OCI-LY3 (cell line): ENCODE measurements around the gene MAP1B.
A peak's percentile ranks its signal among the peaks of the same experiment; 100 is the strongest.

Source experiments
- H2AFZ ChIP-seq: fragments of 200-600, 300-600 bp; shearing (Covaris generic); 2 replicates; pipeline ENCODE4 v1.6.0; 2014; ENCODE audit warnings: antibody characterized with exemption, low read depth, low read length
- H3K27ac ChIP-seq: fragments of 200-600, 300-600 bp; sonication (generic); 2 replicates; pipeline ENCODE4 v1.5.1; 2014; ENCODE audit warnings: mild to moderate bottlenecking, low read length, moderate library complexity, mixed read lengths
- H3K27me3 ChIP-seq: fragments of 200-600, 300-600 bp; sonication (generic); 2 replicates; pipeline ENCODE4 v1.6.1; 2014; ENCODE audit warnings: low read depth, low read length, mixed read lengths
- H3K36me3 ChIP-seq: fragments of 200-600, 300-600 bp; sonication (generic); replicated peaks from 2 replicates; pipeline ENCODE3; 2014; ENCODE audit warnings: low read depth, low read length, mixed read lengths
- H3K4me1 ChIP-seq: fragments of 300-600, 200-600 bp; sonication (generic); 2 replicates; pipeline ENCODE4 v1.6.1; 2014; ENCODE audit warnings: low read length, mixed read lengths
- H3K4me2 ChIP-seq: fragments of 200-600, 300-600 bp; sonication (generic); 2 replicates; pipeline ENCODE4 v1.6.1; 2014; ENCODE audit warnings: low read length, mixed read lengths
- H3K4me3 ChIP-seq: fragments of 300-600, 200-600 bp; sonication (generic); 2 replicates; pipeline ENCODE4 v1.5.1; 2014; ENCODE audit warnings: antibody characterized with exemption, mild to moderate bottlenecking, low read length, moderate library complexity
- H3K79me2 ChIP-seq: fragments of 300-600, 200-600 bp; shearing (Covaris generic); 2 replicates; pipeline ENCODE4 v1.6.1; 2014; ENCODE audit warnings: mild to moderate bottlenecking, low read length, mixed read lengths
- H3K9ac ChIP-seq: fragments of 300-600, 200-600 bp; shearing (Covaris generic); 2 replicates; pipeline ENCODE4 v1.6.0; 2014; ENCODE audit warnings: mild to moderate bottlenecking, low read length, moderate library complexity
- H3K9me3 ChIP-seq: fragments of 200-600, 300-600 bp; shearing (Covaris generic); 2 replicates; pipeline ENCODE4 v1.6.1; 2014; ENCODE audit warnings: low read length, mixed read lengths; ENCODE audit not compliant: insufficient read depth
- H4K20me1 ChIP-seq: fragments of 200-600, 300-600 bp; sonication (generic); 2 replicates; pipeline ENCODE4 v1.6.1; 2016; ENCODE audit warnings: low read length, mixed read lengths; ENCODE audit not compliant: insufficient read depth
- EZH2phosphoT487 ChIP-seq: fragments of 200-600 bp; shearing (Covaris generic); IDR thresholded peaks from 2 replicates; pipeline ENCODE4 v1.6.1; 2018; ENCODE audit warnings: antibody characterized with exemption, mixed run types, low read depth
- TF ChIP-seq, protein P1 (sequence below): fragments of 200-600, 300-600 bp; sonication (generic); IDR thresholded peaks from 2 replicates; pipeline ENCODE4 v1.5.1; 2014; ENCODE audit warnings: antibody characterized with exemption, low read length, low read depth

The MAP1B gene

DNA sequence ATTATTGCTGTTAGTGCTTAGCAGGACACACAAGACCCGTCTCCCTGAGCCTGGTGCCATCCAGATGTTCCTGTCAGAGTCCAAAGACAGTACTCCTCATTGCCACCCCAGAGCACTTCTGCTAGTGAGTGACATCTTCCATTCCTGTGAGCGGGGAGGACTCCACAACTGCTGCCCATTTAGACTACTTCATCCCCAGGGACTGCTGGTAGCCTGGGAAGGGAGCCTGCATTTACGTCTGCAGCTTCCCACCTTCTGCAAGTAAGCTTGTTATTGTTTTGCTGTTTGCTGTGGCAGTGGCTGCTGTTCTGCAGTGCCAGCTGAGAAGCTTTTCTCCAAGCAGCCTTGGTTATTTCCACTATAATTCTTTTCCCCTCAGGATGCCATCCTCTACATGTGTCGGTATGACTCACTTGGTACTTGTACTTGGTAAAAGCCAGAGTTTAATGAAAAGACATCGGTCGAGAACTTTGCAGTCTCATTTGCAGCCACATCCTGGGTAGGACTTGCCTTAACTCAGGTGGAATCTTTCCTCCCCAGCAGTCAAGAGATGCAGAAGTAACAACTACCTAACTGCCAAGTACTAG, 10.6 kb upstream of the MAP1B start:
- Histone ChIP-seq H4K20me1 (no peaks in the 10 kb centered on the region), H3K4me3 (no peak overlapping the region), H3K27ac (no peak overlapping the region), H3K79me2 (no peaks in the 10 kb centered on the region), H3K4me2 (no peak overlapping the region), H3K9me3 (no peaks in the 10 kb centered on the region), H3K4me1 (peaks cover 15% of the 10 kb centered on the region), H3K36me3 (no peaks in the 10 kb centered on the region), H2AFZ (no peak overlapping the region), H3K27me3 (no peaks in the 10 kb centered on the region), H3K9ac (no peak overlapping the region)
- TF ChIP-seq, protein P1, sequence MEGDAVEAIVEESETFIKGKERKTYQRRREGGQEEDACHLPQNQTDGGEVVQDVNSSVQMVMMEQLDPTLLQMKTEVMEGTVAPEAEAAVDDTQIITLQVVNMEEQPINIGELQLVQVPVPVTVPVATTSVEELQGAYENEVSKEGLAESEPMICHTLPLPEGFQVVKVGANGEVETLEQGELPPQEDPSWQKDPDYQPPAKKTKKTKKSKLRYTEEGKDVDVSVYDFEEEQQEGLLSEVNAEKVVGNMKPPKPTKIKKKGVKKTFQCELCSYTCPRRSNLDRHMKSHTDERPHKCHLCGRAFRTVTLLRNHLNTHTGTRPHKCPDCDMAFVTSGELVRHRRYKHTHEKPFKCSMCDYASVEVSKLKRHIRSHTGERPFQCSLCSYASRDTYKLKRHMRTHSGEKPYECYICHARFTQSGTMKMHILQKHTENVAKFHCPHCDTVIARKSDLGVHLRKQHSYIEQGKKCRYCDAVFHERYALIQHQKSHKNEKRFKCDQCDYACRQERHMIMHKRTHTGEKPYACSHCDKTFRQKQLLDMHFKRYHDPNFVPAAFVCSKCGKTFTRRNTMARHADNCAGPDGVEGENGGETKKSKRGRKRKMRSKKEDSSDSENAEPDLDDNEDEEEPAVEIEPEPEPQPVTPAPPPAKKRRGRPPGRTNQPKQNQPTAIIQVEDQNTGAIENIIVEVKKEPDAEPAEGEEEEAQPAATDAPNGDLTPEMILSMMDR: no peak
- TF ChIP-seq EZH2phosphoT487: no peak

DNA sequence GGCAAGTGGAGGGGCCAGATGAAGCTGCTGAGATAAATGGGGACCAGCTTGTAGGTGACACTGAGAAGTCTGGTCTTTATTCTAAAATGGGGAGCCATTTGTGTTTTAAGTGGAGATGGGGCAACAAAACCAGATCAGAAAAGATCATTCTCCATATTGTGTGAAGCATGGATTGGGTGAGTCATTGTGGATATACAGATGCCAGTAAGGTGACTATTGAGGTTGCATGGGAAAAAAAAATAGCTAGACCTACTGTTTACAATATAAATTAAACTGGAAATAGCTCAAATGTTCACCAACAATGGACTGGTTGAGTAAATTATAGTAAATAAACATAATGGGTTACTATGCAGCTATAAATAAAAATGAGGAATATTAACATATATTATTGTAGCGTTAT, 5.4 kb upstream of the MAP1B start:
- Histone ChIP-seq H3K27me3 (no peaks in the 10 kb centered on the region), H3K36me3 (no peaks in the 10 kb centered on the region), H3K27ac (no peak overlapping the region), H4K20me1 (no peaks in the 10 kb centered on the region), H3K79me2 (no peaks in the 10 kb centered on the region), H3K4me1 (no peaks in the 10 kb centered on the region), H3K4me3 (no peak overlapping the region), H3K4me2 (no peak overlapping the region), H2AFZ (no peak overlapping the region), H3K9ac (no peak overlapping the region), H3K9me3 (no peaks in the 10 kb centered on the region)
- TF ChIP-seq, protein P1: no peak
- no peak for TF ChIP-seq EZH2phosphoT487

DNA sequence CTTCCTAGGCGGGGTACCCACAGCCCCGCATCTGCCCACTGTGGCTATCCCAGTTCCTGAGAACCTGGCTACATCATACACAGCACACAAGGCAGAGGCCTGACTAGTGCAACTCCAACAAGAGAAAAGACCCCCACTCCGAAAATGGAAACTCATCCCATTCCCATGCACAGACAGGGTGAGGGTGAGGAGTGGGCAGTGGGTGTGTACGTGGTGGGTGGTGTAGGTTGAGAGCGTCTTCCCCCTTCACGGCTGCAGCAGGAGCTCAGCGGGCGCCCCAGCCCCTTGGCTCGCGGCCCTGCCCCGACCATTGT, 501 bp upstream of the MAP1B start:
- Histone ChIP-seq H3K4me3 (no peak overlapping the region), H3K79me2 (no peaks in the 10 kb centered on the region), H3K9ac (no peak overlapping the region), H3K36me3 (no peaks in the 10 kb centered on the region), H3K9me3 (no peaks in the 10 kb centered on the region), H3K27ac (no peak overlapping the region), H3K4me1 (peaks cover 8% of the 10 kb centered on the region; the same call in 1 of the 2 replicates), H3K27me3 (no peaks in the 10 kb centered on the region), H3K4me2 (no peak overlapping the region), H2AFZ (no peak overlapping the region), H4K20me1 (no peaks in the 10 kb centered on the region)
- TF ChIP-seq EZH2phosphoT487: no peak
- TF ChIP-seq, protein P1: no peak

DNA sequence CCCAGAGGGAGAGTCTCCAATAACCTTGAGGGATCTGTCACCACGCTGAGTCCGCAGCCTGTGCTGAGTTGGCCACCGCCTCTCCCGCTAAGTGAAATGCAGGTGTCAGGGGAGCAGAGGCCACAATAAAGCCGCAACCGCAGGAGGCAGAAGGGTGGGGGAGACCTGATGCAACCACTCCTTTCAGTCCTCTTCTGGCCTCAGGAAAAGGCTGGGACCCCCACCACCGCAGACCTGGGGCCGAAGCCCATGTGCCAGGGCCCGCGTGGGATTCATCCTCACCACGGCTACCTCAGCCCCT, 576 bp downstream of the MAP1B start:
- H3K27ac ChIP-seq: no peak overlapping the region
- no peaks in the 10 kb centered on the region for H3K79me2 ChIP-seq
- TF ChIP-seq, protein P1: no peak
- no peak for TF ChIP-seq EZH2phosphoT487
- no peaks in the 10 kb centered on the region for H4K20me1 ChIP-seq
- no peak overlapping the region for H2AFZ ChIP-seq
- no peaks in the 10 kb centered on the region for H3K36me3 ChIP-seq
- H3K4me1 ChIP-seq: peaks cover 8% of the 10 kb centered on the region; the same call in 1 of the 2 replicates
- peak overlapping the region; percentile 63 for H3K4me2 ChIP-seq
- H3K9me3 ChIP-seq: no peaks in the 10 kb centered on the region
- peak overlapping the region; percentile 92 for H3K4me3 ChIP-seq
- H3K9ac ChIP-seq: peak overlapping the region; percentile 73; the same call in 1 of the 2 replicates
- no peaks in the 10 kb centered on the region for H3K27me3 ChIP-seq
